PFSK-1 (cell line): ENCODE data around the gene S100A7A.

Experiments used
- FOXP2 ChIP-seq: optimal IDR thresholded peaks from 2 replicates; pipeline ENCODE3; 2011; ENCODE audit warnings: borderline replicate concordance, control low read depth, inconsistent platforms; ENCODE audit not compliant: insufficient read depth; ENCODE audit errors: extremely low read length, extremely low read depth
- POLR2AphosphoS5 ChIP-seq: IDR thresholded peaks from 2 replicates; pipeline ENCODE4 v1.6.1; 2012; ENCODE audit warnings: low read depth, mild to moderate bottlenecking, control low read depth, low read length, moderate library complexity
- SIN3A ChIP-seq: IDR thresholded peaks from 2 replicates; pipeline ENCODE4 v1.6.1; 2012; ENCODE audit warnings: mild to moderate bottlenecking, low read length, moderate library complexity, borderline replicate concordance; ENCODE audit not compliant: insufficient read depth
- TAF1 ChIP-seq: IDR thresholded peaks from 2 replicates; pipeline ENCODE4 v1.6.1; 2012; ENCODE audit warnings: low read length, control low read depth, borderline replicate concordance; ENCODE audit not compliant: insufficient read depth
- TF ChIP-seq, protein P1 (sequence below), 2 experiments: IDR thresholded peaks; 2 replicates each; pipeline versions ENCODE4 v1.6.1 to v1.8.0; 2011 to 2012; ENCODE audit warnings: low read depth in 2 of 2, low read length in 2 of 2, control low read depth in 1 of 2, inconsistent platforms in 1 of 2, mild to moderate bottlenecking in 1 of 2, moderate library complexity in 1 of 2; ENCODE audit not compliant: insufficient read depth in 1 of 2

The S100A7A gene

DNA sequence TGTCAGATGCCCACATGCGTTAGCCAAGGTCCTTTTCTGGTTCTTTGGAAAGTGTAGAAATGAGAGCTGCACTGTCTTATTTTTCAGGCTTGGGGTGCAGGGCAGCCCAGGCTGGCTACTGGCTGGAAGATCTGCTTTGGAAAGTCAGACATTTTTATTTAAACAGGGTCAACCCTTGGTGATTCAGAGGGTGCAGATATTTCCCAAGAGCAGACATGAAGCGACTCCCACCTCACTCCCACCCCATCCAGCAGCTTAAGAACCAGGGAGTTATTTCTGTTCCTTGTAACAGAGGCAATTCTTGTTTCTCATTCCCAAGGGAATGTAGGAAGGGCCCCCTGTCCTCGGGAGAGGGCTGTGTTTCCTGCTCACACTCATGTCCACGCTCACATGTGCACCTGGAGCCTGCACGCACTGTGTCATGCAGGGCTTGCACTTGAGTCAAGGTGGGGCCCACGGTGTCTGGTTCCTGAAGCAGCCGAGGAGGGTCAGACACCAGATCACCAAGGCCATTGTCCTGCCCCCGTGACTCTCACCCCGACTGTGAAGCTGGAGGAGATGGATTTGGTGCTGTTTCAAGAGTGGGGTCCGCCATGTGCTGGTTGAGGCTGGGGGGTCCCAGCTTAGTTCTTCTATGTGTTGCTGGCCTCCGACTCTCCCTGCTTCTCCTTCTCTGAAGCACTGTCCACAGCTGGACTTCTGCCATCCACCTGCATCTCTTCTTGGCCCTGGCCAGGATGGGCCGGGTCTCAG is 992 bp downstream of the S100A7A start:
- TF ChIP-seq, protein P1, sequence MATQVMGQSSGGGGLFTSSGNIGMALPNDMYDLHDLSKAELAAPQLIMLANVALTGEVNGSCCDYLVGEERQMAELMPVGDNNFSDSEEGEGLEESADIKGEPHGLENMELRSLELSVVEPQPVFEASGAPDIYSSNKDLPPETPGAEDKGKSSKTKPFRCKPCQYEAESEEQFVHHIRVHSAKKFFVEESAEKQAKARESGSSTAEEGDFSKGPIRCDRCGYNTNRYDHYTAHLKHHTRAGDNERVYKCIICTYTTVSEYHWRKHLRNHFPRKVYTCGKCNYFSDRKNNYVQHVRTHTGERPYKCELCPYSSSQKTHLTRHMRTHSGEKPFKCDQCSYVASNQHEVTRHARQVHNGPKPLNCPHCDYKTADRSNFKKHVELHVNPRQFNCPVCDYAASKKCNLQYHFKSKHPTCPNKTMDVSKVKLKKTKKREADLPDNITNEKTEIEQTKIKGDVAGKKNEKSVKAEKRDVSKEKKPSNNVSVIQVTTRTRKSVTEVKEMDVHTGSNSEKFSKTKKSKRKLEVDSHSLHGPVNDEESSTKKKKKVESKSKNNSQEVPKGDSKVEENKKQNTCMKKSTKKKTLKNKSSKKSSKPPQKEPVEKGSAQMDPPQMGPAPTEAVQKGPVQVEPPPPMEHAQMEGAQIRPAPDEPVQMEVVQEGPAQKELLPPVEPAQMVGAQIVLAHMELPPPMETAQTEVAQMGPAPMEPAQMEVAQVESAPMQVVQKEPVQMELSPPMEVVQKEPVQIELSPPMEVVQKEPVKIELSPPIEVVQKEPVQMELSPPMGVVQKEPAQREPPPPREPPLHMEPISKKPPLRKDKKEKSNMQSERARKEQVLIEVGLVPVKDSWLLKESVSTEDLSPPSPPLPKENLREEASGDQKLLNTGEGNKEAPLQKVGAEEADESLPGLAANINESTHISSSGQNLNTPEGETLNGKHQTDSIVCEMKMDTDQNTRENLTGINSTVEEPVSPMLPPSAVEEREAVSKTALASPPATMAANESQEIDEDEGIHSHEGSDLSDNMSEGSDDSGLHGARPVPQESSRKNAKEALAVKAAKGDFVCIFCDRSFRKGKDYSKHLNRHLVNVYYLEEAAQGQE (IDR thresholded peaks at IDR 0.05; ENCODE audit: insufficient read depth in 1 of 2, low read depth in 2 of 2, low read length in 2 of 2): no peak
- TF ChIP-seq FOXP2: no peak
- TF ChIP-seq SIN3A: no peak
- TF ChIP-seq POLR2AphosphoS5: no peak
- TF ChIP-seq TAF1: no peak

DNA sequence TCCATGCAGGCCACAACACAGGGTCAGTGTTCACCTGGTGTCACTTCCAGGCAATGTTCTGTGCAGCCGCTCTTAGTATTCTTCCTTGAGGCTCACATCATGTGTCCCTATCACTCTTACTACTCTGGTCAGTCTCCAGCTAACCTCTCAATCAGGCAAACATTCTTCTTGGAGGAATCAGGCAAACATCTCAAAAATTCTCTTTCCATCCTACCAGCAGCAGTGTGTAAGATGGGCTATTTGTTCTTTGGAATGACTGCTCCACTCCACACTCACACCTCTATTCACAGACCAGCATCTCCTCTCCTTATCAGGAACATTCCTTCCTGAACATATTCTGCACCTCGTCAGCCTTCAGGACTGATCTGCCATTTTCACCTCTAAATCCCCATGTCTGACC is 4.0 kb downstream of the S100A7A start:
- TF ChIP-seq POLR2AphosphoS5 (no peak), TAF1 (no peak), FOXP2 (no peak), SIN3A (no peak)
- TF ChIP-seq, protein P1 (IDR thresholded peaks at IDR 0.05; ENCODE audit: insufficient read depth in 1 of 2, low read depth in 2 of 2, low read length in 2 of 2): no peak

DNA sequence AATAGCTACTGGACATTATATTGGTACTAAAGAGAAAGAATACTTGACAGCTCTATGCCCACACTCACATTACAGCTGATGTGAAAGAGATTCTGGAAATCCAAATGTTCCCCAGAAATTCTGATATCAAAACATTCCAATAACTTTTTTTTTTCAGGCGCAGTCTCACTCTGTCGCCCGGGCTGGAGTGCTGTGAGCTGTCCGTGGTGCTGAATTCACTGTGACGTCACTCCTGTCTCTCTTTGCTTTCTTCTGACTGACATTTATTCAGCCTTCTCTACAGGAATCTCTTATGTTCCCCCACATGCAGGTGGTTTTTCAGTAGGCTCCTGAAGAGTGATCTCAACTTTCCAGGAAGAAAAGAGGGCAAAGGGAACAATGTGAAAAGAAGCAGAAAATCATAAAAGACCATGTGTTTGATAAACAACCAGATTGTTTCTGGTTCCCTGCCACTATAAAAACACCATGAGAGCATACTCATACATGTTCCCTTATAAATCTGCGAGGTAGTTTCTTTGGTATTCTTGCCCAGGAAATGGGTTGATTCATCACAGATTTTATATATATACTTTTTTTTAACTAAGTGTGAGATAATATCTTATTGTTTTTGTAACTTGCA is 6.2 kb downstream of the S100A7A start:
- TF ChIP-seq, protein P1 (IDR thresholded peaks at IDR 0.05; ENCODE audit: insufficient read depth in 1 of 2, low read depth in 2 of 2, low read length in 2 of 2): peak; percentile 97 to 100
- TF ChIP-seq POLR2AphosphoS5 (no peak), SIN3A (peak; percentile 72; the same call in 1 of the 2 replicates)

DNA sequence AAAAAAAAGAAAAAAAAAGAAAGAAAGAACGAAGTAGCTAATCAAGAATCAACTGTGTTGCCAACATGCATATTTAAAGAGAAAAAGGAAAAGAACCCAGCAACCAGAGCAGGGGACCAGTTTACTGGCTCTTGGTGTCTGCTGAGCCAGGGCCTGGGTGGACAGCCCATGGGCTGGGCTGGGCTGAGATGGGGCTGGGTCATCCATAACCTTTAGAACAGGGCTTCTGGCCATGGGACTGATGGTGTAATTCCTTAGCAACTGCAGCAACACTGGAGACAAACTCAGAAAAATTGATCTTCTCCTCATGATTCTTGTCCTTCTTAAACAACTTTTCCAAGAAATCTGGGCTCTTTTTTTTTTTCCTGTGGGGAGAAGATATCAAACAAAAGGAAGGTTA is 10.5 kb downstream of the S100A7A start:
- TF ChIP-seq, protein P1 (IDR thresholded peaks at IDR 0.05; ENCODE audit: insufficient read depth in 1 of 2, low read depth in 2 of 2, low read length in 2 of 2): no peak
- no peak for TF ChIP-seq FOXP2
- no peak for TF ChIP-seq SIN3A
